SH-SY5Y (cell line): ENCODE data around the gene RAB6B.

Experiments
- GATA2 ChIP-seq: IDR thresholded peaks from 2 replicates; pipeline ENCODE4 v1.6.1; 2011; ENCODE audit warnings: mild to moderate bottlenecking, low read depth, low read length
- GATA3 ChIP-seq: IDR thresholded peaks from 2 replicates; pipeline ENCODE4 v1.6.1; 2011; ENCODE audit warnings: low read depth, mild to moderate bottlenecking, low read length, moderate library complexity

The RAB6B gene

GRCh38 chr3:133855002-133855370, 40.7 kb downstream of the RAB6B start:
- no peak for TF ChIP-seq GATA3
- TF ChIP-seq GATA2: no peak

GRCh38 chr3:133854264-133855001, 41.2 kb downstream of the RAB6B start:
- TF ChIP-seq GATA3: no peak

GRCh38 chr3:133853925-133854227, 41.8 kb downstream of the RAB6B start:
- no peak for TF ChIP-seq GATA3
- TF ChIP-seq GATA2: no peak

- TF ChIP-seq GATA3 (no peak), GATA2 (no peak)
These were observed 42.4 kb downstream of the RAB6B start for GRCh38 chr3:133853063-133853924.

GRCh38 chr3:133851931-133852330, 43.8 kb downstream of the RAB6B start:
- TF ChIP-seq GATA2: no peak
- no peak for TF ChIP-seq GATA3

- TF ChIP-seq GATA2: no peak
- TF ChIP-seq GATA3: no peak
These were observed 44.3 kb downstream of the RAB6B start for GRCh38 chr3:133851266-133851906.

GRCh38 chr3:133850034-133850433, 45.6 kb downstream of the RAB6B start:
- TF ChIP-seq GATA2 (no peak), GATA3 (no peak)

GRCh38 chr3:133849346-133849745, 46.3 kb downstream of the RAB6B start:
- TF ChIP-seq GATA2 (no peak), GATA3 (no peak)

GRCh38 chr3:133845127-133845526, 50.6 kb downstream of the RAB6B start:
- no peak for TF ChIP-seq GATA2
- no peak for TF ChIP-seq GATA3

GRCh38 chr3:133843634-133844033, 52.0 kb downstream of the RAB6B start:
- TF ChIP-seq GATA2: no peak
- TF ChIP-seq GATA3: no peak

- TF ChIP-seq GATA3 (no peak), GATA2 (no peak)
These were observed 53.5 kb downstream of the RAB6B start for GRCh38 chr3:133842158-133842557.

GRCh38 chr3:133841196-133841595, 54.5 kb downstream of the RAB6B start:
- TF ChIP-seq GATA3 (no peak), GATA2 (no peak)

GRCh38 chr3:133840767-133841166, 54.9 kb downstream of the RAB6B start:
- TF ChIP-seq GATA3 (no peak), GATA2 (no peak)

GRCh38 chr3:133840055-133840737, 55.5 kb downstream of the RAB6B start:
- TF ChIP-seq GATA3 (no peak), GATA2 (no peak)
